ENCODE data around the gene RNF151. TPM values are rescaled to one million over a fixed set of nuclear protein-coding genes. Genes with fewer than 3 reads are reported as not detected.

Gene RNF151
- total RNA-seq, 6 donors from 2014 or later: 0.37 TPM; not detected in 5

- no peaks in the 10 kb centered on the region for H3K36me3 ChIP-seq
- H3K9me3 ChIP-seq: no peaks in the 10 kb centered on the region
- WGBS, 2 donors: 60 to 83% methylated on average over 1 to 38 of the region's 38 CpGs
- no peak for ATAC-seq (ENCODE audit: low FRiP score in 2 of 2)
- DNase-seq: peak in 1 of 2 donors; percentile 83
- no peaks in the 10 kb centered on the region for H3K27me3 ChIP-seq
- no peak overlapping the region for H3K4me3 ChIP-seq
- peaks cover 8 to 21% (median 10%) of the 10 kb centered on the region in 4 donors for H3K4me1 ChIP-seq
- H3K27ac ChIP-seq: no peak overlapping the region
- TF ChIP-seq POLR2AphosphoS5 (IDR thresholded peaks at IDR 0.05) (no peak), EP300 (IDR thresholded peaks at IDR 0.05) (no peak), CTCF (IDR thresholded peaks at IDR 0.05) (no peak), POLR2A (IDR thresholded peaks at IDR 0.05) (no peak)
Observed at GRCh38 chr16:1946495-1947368, 19.9 kb upstream of the RNF151 start.

- WGBS, 2 donors: 94% methylated on average over 3 to 9 of the region's 9 CpGs
- no peak overlapping the region for H3K4me3 ChIP-seq
- no peaks in the 10 kb centered on the region for H3K27me3 ChIP-seq
- TF ChIP-seq EP300 (IDR thresholded peaks at IDR 0.05) (no peak), POLR2AphosphoS5 (IDR thresholded peaks at IDR 0.05) (no peak), POLR2A (IDR thresholded peaks at IDR 0.05) (no peak), CTCF (IDR thresholded peaks at IDR 0.05) (no peak)
- ATAC-seq (ENCODE audit: low FRiP score in 2 of 2) (no peak), DNase-seq (no peak)
- peaks cover 3 to 15% (median 4%) of the 10 kb centered on the region in 4 donors for H3K4me1 ChIP-seq
- H3K9me3 ChIP-seq: no peaks in the 10 kb centered on the region
- no peaks in the 10 kb centered on the region for H3K36me3 ChIP-seq
- H3K27ac ChIP-seq: no peak overlapping the region
Observed at GRCh38 chr16:1947369-1947670, 19.3 kb upstream of the RNF151 start.

GRCh38 chr16:1949507-1949906, 17.1 kb upstream of the RNF151 start:
- H3K4me3 ChIP-seq: no peak overlapping the region
- no peak overlapping the region for H3K27ac ChIP-seq
- H3K27me3 ChIP-seq: no peaks in the 10 kb centered on the region
- no peaks in the 10 kb centered on the region for H3K4me1 ChIP-seq
- 89% methylated on average over 10 to 11 of the region's 11 CpGs for WGBS, 2 donors
- DNase-seq (no peak), ATAC-seq (ENCODE audit: low FRiP score in 2 of 2) (no peak)
- no peak for TF ChIP-seq EP300 (IDR thresholded peaks at IDR 0.05)
- TF ChIP-seq POLR2A (IDR thresholded peaks at IDR 0.05): no peak
- no peak for TF ChIP-seq CTCF (IDR thresholded peaks at IDR 0.05)
- H3K9me3 ChIP-seq: no peaks in the 10 kb centered on the region
- H3K36me3 ChIP-seq: no peaks in the 10 kb centered on the region

GRCh38 chr16:1950047-1950446, 16.6 kb upstream of the RNF151 start:
- 65 to 69% methylated on average over 2 to 7 of the region's 7 CpGs for WGBS, 2 donors
- no peak for ATAC-seq (ENCODE audit: low FRiP score in 2 of 2)
- H3K4me3 ChIP-seq: no peak overlapping the region
- H3K36me3 ChIP-seq: no peaks in the 10 kb centered on the region
- H3K4me1 ChIP-seq: no peaks in the 10 kb centered on the region
- TF ChIP-seq EP300 (IDR thresholded peaks at IDR 0.05) (no peak), POLR2A (IDR thresholded peaks at IDR 0.05) (no peak), CTCF (IDR thresholded peaks at IDR 0.05) (no peak), POLR2AphosphoS5 (IDR thresholded peaks at IDR 0.05) (no peak)
- H3K9me3 ChIP-seq: no peaks in the 10 kb centered on the region
- H3K27me3 ChIP-seq: no peaks in the 10 kb centered on the region
- DNase-seq: no peak
- no peak overlapping the region for H3K27ac ChIP-seq

DNA sequence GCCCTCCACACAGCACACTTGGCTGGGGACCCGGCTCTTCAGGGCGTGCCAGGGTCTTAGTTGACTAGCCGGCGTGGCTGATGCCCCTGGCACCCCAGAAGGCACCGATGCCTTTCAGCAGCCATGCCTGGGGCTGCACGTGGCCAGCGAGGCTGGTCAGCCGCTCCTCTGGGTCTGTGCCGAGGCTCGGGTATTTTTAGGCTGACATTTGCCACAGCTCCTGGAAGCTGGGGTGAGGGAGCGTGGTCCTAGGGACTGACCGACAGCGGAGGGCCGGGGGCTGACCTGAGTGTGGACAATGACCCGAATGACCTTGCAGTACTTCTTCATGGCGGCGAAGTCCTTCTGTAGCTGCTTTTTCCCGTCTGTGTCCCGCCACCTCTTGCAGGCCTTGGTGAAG, 16.1 kb upstream of the RNF151 start:
- WGBS, 2 donors: 81 to 100% methylated on average over 2 to 19 of the region's 19 CpGs
- ATAC-seq (ENCODE audit: low FRiP score in 2 of 2): no peak
- no peak for DNase-seq
- no peak overlapping the region for H3K27ac ChIP-seq
- H3K9me3 ChIP-seq: no peaks in the 10 kb centered on the region
- no peak for TF ChIP-seq POLR2A (IDR thresholded peaks at IDR 0.05)
- no peak for TF ChIP-seq EP300 (IDR thresholded peaks at IDR 0.05)
- no peak for TF ChIP-seq CTCF (IDR thresholded peaks at IDR 0.05)
- no peak for TF ChIP-seq POLR2AphosphoS5 (IDR thresholded peaks at IDR 0.05)
- H3K27me3 ChIP-seq: no peaks in the 10 kb centered on the region
- H3K4me1 ChIP-seq: no peaks in the 10 kb centered on the region
- no peaks in the 10 kb centered on the region for H3K36me3 ChIP-seq
- H3K4me3 ChIP-seq: no peak overlapping the region
